Endometrium (tissue), 2 donors: ENCODE measurements around the gene GBGT1.

Experiments used
- FAIRE-seq: peaks from 2 replicates; lab custom pipeline; 2012; peaks lifted over from hg19 to GRCh38; lab: Jason Lieb, UNC
- donor health status: control.
- donor health status: control.

Gene GBGT1

GRCh38 chr9:133143639-133144141 lies 20.0 kb downstream of the GBGT1 start:
- FAIRE-seq, result no peak

GRCh38 chr9:133142684-133143622 lies 20.8 kb downstream of the GBGT1 start:
- FAIRE-seq, result no peak

- no peak for FAIRE-seq
Observed at GRCh38 chr9:133141833-133142595, 21.7 kb downstream of the GBGT1 start.

DNA sequence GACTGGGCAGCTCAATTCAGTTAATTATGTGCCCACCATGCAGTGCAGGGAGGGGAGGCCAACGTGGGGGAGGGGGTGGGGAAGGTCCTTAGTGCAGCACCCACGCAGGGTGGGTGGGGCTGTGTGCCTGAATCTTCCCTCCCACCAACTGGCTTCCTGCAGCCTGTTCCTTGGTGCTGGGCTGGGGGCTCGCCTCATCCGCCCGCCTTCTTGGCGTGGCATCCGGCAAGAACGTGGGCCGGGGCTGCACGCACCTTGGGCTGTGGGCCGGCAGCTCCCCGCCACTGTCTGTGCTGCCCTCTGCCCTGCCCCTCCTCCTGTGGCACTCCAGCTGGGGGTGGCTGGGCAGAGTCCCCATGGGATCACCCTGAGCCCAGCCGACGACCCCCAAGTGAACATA lies 23.1 kb downstream of the GBGT1 start:
- FAIRE-seq, result no peak

GRCh38 chr9:133140174-133140505 lies 23.6 kb downstream of the GBGT1 start:
- no peak for FAIRE-seq

GRCh38 chr9:133139246-133140173 lies 24.2 kb downstream of the GBGT1 start:
- no peak for FAIRE-seq

- no peak for FAIRE-seq
Observed at GRCh38 chr9:133137451-133138231, 26.1 kb downstream of the GBGT1 start.

- no peak for FAIRE-seq
Observed at GRCh38 chr9:133135146-133135745, 28.5 kb downstream of the GBGT1 start.

DNA sequence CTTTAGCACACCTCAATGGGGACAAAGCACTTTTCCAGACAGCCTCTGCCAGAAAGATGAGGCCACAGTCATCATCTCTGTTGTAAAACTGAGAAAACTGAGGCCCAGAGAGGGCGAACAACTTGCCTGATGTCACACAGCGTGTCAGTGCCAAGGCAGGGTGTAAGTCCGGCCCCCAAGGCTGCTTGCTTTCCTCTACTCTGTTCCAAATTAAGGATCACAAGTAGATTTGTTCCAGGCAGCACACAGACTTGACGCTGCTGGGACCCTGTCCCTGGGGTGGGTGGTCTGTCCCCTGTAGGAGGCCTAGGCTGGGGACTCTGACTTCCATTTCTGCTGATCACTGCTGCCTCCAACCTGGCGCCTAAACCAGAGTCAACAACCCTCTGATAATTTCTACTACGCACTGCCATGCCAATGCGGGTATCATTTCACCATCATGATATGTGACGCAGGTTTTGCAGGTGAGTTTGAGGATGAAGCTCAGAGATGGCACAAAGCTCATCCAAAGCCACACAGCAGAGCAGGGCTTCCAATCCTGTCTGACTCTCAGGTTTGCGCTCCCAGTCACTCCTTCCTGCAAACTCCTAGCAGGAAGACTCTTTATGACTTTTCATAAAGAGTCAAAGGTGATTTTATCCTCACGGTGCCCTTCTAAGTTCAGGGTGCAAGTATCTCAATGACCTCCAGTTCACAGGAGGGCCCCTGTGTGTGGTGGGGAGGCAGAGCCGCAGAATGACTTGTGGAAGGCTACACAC lies 29.1 kb downstream of the GBGT1 start:
- no peak for FAIRE-seq

DNA sequence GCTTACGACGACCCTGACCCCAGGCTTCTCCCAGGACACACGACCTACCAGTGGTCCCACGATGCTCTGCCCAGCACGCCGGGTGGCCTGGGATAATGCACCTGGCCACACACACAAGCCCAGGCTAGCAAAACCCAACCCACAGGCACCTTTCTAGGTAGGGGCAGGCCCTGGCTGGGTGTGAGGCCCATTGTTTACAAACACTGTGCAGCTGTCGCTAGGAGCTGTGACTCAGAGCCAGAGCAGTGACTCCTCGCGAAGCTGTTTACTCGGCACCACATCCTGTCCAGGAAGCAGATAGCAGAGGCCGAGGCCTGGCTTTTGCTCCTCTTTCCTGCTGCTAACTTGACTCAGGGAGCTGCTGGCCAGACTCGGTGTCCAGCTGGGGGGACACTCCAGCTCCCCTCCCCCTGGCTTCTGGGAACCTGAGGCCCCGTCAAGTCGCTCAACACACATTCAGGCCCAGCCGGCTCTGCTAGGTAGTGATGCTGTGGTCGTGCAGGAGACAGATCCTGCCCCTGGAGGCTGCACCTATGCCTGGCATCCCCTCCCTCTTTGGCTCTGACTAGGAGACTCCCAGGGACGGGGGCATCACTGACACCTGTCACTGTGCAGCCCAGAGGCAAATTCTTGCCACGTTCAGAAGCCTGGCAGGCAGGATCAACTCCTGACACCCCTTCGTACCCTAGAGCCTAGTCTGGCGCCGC lies 29.9 kb downstream of the GBGT1 start:
- FAIRE-seq, result no peak

DNA sequence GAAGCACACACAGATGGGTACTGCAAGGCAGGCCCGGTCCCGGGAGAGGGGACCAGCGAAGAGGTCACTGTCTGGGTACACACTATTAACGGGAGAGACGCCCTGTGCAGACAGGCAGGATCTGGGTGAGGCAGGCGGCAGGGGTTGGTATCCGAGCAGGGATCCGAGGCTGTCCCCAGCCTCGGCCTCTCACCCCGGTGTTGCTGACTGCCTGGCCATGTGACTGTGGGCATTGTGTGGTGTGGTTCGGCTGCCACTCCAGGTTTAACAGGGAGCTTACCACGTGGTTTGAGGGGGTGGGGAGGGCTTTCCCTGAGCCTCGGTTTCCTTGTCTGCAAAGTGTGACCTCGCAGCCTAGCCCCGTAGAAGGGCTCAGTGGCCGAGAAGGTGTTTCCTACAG lies 31.5 kb downstream of the GBGT1 start:
- FAIRE-seq, result no peak

- FAIRE-seq, result no peak
Observed at GRCh38 chr9:133131506-133131905, 32.2 kb downstream of the GBGT1 start.

GRCh38 chr9:133130685-133131244 lies 32.9 kb downstream of the GBGT1 start:
- FAIRE-seq, result no peak

GRCh38 chr9:133129001-133129795 lies 34.5 kb downstream of the GBGT1 start:
- no peak for FAIRE-seq

- no peak for FAIRE-seq
Observed at GRCh38 chr9:133128152-133128551, 35.6 kb downstream of the GBGT1 start.

- FAIRE-seq, result no peak
Observed at GRCh38 chr9:133127340-133127981, 36.3 kb downstream of the GBGT1 start.

GRCh38 chr9:133126697-133127339 lies 36.9 kb downstream of the GBGT1 start:
- FAIRE-seq, result no peak
